Pulmonary artery endothelial cell (primary cell): Measurements from ENCODE around the gene ATG9B. TPM values are rescaled to one million over a fixed set of nuclear protein-coding genes. Genes with fewer than 3 reads are reported as not detected.

Experiments
- DNase-seq: peaks from one replicate; pipeline ENCODE4 v3.0.0-alpha.2; 2011; ENCODE audit warnings: low read depth, low spot score
- total RNA-seq: library from RNA; depleted of rRNA; stranded (reverse); fragments of >200 nt; gene quantifications from 2 replicates; pipeline ENCODE4 v1.2.3, GENCODE V29; 2014

Gene ATG9B
- total RNA-seq, result under 0.01 TPM in 1 of 2 replicates, not detected in the other

GRCh38 chr7:151024435-151025056 lies at the start of gene ATG9B:
Gene ATG9B (minus strand): TSS chr7:151024494. CDS start chr7:151024423, 71 bp downstream.
- no peak for DNase-seq

GRCh38 chr7:151073990-151074389 lies 49.7 kb upstream of the ATG9B start:
- no peak for DNase-seq

DNA sequence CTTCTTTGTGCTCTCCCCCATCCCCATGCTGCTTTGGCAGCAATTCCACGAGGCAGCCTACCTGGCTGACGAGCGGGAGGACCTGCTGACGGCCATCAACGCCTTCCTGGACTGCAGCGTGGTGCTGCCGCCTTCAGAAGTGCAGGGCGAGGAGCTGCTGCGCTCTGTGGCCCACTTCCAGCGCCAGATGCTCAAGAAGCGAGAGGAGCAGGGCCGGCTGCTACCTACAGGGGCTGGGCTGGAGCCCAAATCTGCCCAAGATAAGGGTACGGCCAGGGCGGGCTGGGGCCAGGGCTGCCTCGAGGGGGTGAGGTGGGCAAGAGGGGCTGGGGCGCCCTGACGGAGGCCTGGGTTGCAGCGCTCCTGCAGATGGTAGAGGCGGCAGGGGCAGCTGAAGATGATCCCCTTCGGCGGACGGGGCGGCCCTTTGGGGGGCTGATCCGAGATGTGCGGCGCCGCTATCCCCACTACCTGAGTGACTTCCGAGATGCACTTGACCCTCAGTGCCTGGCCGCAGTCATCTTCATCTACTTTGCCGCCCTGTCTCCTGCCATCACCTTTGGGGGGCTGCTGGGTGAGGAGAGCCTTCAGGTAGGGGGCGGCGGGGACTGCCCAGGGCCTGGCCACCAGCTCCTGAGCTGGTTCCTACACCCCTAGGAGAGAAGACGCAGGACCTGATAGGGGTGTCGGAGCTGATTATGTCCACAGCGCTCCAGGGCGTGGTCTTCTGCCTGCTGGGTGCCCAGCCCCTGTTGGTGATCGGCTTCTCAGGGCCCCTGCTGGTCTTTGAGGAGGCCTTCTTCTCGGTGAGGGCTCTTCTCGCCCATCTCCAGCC lies 47.0 kb upstream of the ATG9B start:
- no peak for DNase-seq

- no peak for DNase-seq
Measured at GRCh38 chr7:151070574-151070960, 46.3 kb upstream of the ATG9B start.

- DNase-seq, result no peak
Measured at GRCh38 chr7:151069841-151070573, 45.7 kb upstream of the ATG9B start.

GRCh38 chr7:151068069-151068773 lies 43.9 kb upstream of the ATG9B start:
- DNase-seq, result no peak

DNA sequence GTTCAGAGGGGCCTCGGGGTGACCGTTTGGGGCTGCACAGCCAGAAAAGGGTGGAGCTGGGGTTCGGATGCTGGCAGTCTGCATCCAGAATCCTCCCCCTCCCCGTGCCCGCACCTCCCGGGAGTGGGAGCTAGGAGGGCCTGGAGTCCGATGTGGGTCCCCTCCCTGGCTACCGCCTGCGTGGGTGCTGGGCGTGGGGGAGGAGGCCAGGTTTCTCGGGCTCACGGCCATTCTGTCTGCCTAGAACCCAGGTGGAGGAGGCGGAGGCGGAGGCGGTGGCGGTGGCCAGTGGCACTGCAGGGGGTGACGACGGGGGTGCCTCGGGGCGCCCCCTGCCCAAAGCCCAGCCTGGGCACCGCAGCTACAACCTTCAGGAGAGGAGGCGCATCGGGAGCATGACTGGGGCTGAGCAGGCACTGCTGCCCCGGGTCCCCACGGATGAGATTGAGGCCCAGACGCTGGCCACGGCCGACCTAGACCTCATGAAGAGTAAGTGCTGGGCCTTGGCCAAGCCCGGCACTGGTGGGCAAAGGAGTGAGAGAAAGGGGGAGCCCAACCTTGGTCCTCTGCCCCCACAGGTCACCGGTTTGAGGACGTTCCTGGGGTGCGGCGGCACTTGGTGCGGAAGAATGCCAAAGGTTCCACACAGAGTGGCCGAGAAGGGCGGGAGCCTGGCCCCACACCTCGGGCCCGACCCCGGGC lies 42.1 kb upstream of the ATG9B start:
- no peak for DNase-seq

DNA sequence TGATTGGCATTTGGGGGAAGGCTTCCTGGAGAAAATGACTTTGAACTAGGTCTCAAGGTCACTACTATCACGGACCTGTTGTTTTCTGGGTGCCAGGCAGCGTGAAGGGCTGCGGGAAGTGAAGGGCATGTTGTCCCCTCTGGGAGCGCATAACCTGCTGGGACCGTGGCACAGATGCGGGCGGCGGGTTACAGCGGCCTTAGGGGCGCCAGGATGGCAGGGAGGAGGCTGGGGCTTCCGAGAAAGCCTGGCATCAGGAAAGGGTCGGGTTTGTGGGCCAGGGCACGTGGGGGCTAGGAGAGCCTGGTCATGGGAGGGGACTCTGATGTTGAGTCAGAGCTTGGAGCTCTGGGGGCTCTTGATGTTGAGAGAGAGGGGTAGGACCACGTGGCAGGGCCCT lies 41.2 kb upstream of the ATG9B start:
- no peak for DNase-seq

- no peak for DNase-seq
Measured at GRCh38 chr7:151064993-151065392, 40.7 kb upstream of the ATG9B start.

GRCh38 chr7:151064454-151064853 lies 40.2 kb upstream of the ATG9B start:
- no peak for DNase-seq

- DNase-seq, result no peak
Measured at GRCh38 chr7:151063212-151063561, 38.9 kb upstream of the ATG9B start.

DNA sequence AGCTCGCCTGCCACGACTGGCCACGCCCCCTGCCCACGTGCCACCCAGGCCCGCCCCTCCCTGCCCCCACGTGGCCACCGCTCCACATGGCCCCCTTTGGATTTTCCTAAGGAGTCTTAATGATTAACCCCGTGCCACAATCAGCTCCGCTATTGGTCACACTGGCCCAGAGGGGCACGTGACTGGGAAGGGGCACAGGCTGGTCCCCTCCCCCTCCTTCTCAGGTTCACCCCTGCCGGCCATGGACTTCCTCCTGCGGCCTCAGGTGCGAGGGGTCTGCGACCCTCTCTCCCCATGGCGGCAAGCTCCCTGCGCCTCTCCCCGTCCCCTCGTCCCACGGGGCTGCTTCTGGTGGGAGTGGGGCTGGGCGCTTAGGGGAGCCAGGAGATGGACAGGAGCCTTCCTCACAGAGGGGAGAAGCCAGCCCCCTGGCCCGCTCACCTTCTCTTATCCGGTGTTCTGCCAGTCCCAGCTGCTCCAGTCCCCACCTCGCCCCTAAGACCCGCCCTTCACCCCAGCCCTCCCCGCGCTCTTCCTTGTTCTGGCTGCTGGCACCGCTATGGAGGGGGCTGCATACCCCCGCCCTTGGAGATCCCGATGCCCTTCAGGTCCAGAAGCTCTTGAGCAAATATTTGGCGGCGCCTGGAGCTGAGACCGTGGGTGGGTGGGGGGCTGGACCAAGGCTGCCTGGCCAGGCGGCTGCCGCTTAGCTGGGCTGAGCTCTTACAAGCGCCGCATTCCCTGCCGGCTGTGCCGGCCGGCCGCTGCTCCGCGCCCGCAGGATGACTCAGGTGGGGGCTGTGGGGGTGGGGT lies 38.3 kb upstream of the ATG9B start:
- no peak for DNase-seq

DNA sequence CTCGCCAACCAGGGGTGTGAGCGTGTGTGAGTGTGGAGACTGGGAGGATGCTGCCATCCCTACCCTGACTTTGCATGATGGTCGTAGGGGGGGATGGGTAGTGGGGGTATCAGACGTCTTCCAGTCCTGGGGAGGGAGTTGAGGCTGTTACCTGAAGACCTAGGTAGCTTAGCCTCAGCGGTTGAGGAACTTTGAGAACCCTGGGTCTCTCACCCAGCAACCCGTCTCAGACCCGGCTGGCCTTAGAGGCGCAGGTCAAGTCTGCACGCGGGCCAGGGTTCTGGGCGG lies 37.8 kb upstream of the ATG9B start:
- no peak for DNase-seq

DNA sequence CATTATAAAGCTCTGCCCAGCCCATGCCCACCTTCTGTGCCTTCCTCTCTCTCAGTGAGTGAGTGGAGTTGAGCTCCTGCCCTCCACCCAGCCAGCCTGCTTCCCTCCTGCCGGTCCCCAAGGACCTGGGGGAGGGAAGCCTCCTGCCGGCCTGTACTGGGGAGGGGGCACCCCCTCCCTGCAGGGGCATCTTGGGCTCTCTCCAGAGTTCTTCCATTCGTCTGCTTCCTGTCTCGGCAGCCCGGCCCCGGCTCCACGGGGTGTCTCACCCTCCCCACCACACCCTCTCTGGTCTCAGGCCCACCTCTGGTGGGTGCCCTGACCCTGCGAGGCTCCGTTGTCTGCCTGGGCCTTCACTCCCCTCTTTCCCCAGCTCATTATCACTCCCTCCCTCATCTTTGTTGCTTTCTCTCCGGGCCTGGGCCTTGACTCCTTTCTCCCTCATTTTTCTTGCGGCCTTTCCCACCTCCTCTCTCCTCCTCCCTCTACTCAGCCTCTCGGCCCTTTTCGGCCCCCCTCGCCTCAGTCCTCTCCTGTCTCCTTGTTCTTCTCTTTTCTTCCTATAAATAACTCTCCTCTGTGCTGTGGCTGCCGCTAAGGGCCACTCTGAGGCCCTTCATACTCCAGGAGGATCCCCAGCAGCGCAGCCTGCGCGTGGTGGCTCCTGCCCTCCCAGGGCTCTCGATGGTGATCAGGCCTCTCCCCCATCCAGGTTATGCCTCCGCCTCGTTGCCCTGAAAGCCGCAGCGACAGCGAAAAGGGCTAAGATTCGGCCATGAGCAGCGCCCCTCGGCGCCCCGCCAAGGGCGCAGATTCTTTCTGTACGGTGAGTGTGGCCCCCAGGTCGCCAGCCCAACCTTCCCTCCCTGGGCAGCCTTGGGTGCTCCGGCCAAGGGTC lies 37.2 kb upstream of the ATG9B start:
- DNase-seq, result no peak

GRCh38 chr7:151060416-151061212 lies 36.3 kb upstream of the ATG9B start:
- no peak for DNase-seq

GRCh38 chr7:151060113-151060415 lies 35.8 kb upstream of the ATG9B start:
- DNase-seq, result no peak

- no peak for DNase-seq
Measured at GRCh38 chr7:151059367-151060112, 35.2 kb upstream of the ATG9B start, which contains the start of gene SLC4A2. Gene SLC4A2 (plus strand): TSS chr7:151059589. CDS start chr7:151061988, 2,399 bp downstream.

GRCh38 chr7:151058781-151059366 lies 34.6 kb upstream of the ATG9B start:
- DNase-seq, result no peak
